SK-N-MC (cell line): ENCODE measurements around the gene TAPBP.
"Not testable (repeated sequence)": the region's sequence is repeated elsewhere in the genome, so short reads cannot be mapped to it uniquely, and the experiment has no call there.

ENCODE experiments used
- DNase-seq: peaks from one replicate; pipeline ENCODE4 v3.0.0-alpha.2; 2011; ENCODE audit warnings: low read depth, low spot score
- H3K27ac ChIP-seq: fragments of 200-600 bp; sonication (generic); 2 replicates; pipeline ENCODE4 v1.5.1; 2016; ENCODE audit warnings: mixed run types
- H3K36me3 ChIP-seq: fragments of 200-600 bp; sonication (generic); 2 replicates; pipeline ENCODE4 v1.6.1; 2017; ENCODE audit warnings: antibody characterized with exemption, low read length, mixed read lengths; ENCODE audit not compliant: insufficient read depth
- H3K4me3 ChIP-seq: fragments of 200-600 bp; sonication (generic); 2 replicates; pipeline ENCODE4 v1.5.1; 2016
- H3K9ac ChIP-seq: fragments of 200-600 bp; sonication (generic); 2 replicates; pipeline ENCODE4 v1.8.0; 2017; ENCODE audit warnings: mixed run types, mixed read lengths; ENCODE audit not compliant: insufficient read length
- H3K9me3 ChIP-seq: fragments of 200-600 bp; sonication (generic); 2 replicates; pipeline ENCODE4 v1.6.1; 2017; ENCODE audit warnings: low read depth, mild to moderate bottlenecking, antibody characterized with exemption, low read length, moderate library complexity, mixed read lengths
- EZH2 ChIP-seq: fragments of 200-600 bp; sonication (generic); IDR thresholded peaks from one replicate; pipeline ENCODE4 v1.6.1; 2017; ENCODE audit warnings: antibody characterized with exemption
- FOXP2 ChIP-seq: optimal IDR thresholded peaks from 2 replicates; pipeline ENCODE3; 2011; ENCODE audit warnings: mild to moderate bottlenecking, moderate library complexity; ENCODE audit not compliant: insufficient read depth; ENCODE audit errors: extremely low read length, control extremely low read depth
- POLR2AphosphoS5 ChIP-seq: IDR thresholded peaks from 2 replicates; pipeline ENCODE4 v1.6.1; 2012; ENCODE audit warnings: mild to moderate bottlenecking, low read depth, low read length, borderline replicate concordance

Gene TAPBP

DNA sequence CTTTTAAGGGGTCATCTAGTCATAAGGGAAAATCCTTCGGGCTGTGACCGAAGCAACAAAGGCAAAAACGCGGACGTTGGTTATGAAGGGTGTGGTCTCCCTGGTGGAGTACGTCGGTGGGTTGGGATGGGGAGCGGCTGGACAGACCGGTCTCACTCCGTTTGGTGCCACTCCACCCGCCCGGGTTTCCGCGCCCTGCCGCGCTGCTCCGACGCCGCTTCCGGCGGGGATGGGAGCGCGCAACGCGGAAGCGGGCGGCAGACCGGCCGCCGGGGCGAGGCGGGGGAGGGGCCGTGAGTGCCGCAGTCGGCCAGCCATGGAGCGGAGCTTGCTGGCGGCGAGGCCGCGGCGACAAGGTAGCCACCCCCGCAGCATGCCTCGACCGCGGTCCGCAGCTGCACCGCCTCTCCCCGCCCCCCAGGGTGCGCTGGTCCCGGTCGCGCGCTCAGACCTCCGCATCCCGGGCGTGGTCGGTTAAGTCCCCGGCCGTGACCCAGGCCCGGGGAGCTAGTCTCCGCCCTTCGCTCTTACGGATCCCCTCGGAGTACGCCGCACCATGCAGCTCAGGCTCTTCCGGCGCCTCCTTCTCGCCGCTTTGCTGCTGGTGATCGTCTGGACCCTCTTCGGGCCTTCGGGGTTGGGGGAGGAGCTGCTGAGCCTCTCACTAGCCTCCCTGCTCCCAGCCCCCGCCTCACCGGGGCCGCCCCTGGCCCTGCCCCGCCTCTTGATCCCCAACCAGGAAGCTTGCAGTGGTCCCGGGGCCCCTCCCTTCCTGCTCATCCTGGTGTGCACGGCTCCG is 36.8 kb downstream of the TAPBP start, which contains the start of gene B3GALT4:
B3GALT4 (plus strand) TSS at position 260 of the 799 bp plus-strand sequence; CDS start at position 557, 297 bp downstream.
- Histone ChIP-seq H3K4me3 (peak within 1 kb of the TSS; percentile 99), H3K36me3 (peaks cover 54% of the 10 kb centered on the region), H3K9me3 (no peaks in the 10 kb centered on the region), H3K27ac (peak within 1 kb of the TSS; percentile 84), H3K9ac (peak within 1 kb of the TSS; percentile 63)
- no peak for DNase-seq
- TF ChIP-seq EZH2 (no peak), FOXP2 (no peak), POLR2AphosphoS5 (peak; percentile 72)

DNA sequence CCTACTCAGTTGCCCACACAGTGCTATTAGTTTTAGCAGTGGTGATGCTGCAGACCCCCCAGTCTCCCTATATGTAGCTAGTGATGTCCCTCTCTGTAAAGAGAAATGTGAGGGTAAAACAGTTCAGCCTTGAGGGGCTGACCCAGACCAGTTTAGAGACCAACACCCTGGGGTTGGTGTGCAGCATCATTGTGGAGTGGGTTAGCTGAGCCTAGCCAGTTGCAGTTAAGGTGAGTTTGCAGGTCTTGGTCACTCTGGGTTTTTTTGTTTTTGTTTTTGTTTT is 37.4 kb downstream of the TAPBP start:
- TF ChIP-seq EZH2 = no peak
- TF ChIP-seq FOXP2 = no peak
- no peak for TF ChIP-seq POLR2AphosphoS5
- Histone ChIP-seq H3K9ac (peak overlapping the region; percentile 63), H3K4me3 (peak overlapping the region; percentile 99), H3K9me3 (no peaks in the 10 kb centered on the region), H3K36me3 (peaks cover 54% of the 10 kb centered on the region), H3K27ac (peak overlapping the region; percentile 84; the same call in 1 of the 2 replicates)
- DNase-seq = no peak

DNA sequence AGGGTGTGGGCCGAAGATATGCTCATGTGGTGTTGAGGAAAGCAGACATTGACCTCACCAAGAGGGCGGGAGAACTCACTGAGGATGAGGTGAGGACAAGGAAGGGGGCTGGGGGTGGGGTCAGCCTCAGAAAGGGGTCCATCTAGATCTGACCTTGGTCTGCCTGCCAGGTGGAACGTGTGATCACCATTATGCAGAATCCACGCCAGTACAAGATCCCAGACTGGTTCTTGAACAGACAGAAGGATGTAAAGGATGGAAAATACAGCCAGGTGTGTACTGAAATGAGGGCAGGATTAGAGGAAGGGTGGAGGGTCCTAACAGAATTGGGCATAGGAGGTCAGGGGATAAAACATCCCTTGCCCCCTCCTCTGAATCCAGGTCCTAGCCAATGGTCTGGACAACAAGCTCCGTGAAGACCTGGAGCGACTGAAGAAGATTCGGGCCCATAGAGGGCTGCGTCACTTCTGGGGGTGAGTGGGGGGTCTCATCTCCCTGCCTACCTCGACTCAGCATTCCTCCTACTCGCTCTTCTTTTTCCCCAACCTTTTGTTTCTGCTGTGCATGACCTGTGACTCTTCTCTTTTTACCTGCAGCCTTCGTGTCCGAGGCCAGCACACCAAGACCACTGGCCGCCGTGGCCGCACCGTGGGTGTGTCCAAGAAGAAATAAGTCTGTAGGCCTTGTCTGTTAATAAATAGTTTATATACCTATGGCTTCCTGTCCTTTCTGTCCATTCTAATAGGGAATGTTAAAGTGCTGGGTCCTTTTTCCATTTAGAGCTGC is 37.9 kb downstream of the TAPBP start:
- peak overlapping the region; percentile 84; the same call in 1 of the 2 replicates for H3K27ac ChIP-seq
- H3K36me3 ChIP-seq = peaks cover 54% of the 10 kb centered on the region
- DNase-seq, H3K9me3 ChIP-seq: not testable (repeated sequence)
- peak overlapping the region; percentile 63 for H3K9ac ChIP-seq
- H3K4me3 ChIP-seq = peak overlapping the region; percentile 99

DNA sequence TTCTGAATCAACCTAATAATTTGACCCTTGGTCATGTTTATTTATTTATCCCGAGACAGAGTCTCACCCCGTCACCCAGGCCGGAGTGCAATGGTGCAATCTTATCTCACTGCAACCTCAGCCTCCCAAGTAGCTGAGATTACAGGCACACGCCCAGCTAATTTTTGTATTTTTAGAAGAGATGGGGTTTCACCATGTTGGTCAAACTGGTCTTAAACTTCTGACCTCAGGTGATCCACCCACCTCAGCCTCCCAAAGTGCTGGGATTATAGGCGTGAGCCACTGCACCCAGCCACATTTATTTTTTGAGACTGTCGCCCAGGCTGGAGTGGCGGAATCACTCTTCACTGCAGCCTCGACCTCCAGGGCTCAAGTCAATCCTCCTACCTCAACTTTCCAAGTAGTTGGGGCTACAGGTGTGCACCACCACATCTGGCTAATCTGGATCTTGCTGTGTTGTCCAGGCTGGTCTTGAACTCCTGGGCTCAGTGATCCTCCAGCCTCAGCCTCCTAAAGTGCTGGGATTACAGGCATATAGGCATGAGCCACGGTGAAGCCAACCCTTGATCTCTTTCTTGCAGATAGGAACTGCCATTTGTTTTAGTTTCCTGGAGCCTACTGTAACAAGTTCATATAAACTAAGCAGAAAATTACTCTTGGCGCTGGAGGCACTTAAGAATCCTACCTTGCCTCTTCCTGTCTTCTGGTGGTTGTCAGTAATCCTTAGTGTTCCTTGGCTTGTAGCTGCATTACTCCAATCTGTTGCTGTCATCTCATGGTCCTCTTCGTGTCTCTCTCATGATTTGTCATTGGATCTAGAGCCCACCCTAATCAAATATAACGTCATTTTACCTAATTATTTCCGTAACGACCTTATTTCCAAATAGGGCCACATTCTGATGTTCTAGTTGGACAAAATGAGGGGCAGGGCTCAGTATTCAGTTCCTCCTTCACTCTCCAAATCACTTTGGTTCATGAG is 39.7 kb downstream of the TAPBP start:
- no peak for TF ChIP-seq FOXP2
- TF ChIP-seq POLR2AphosphoS5 = peak; percentile 39
- peak overlapping the region; percentile 91 for H3K27ac ChIP-seq
- peak overlapping the region; percentile 99 for H3K9ac ChIP-seq
- H3K4me3 ChIP-seq = peak overlapping the region; percentile 99
- DNase-seq = no peak
- peaks cover 51% of the 10 kb centered on the region for H3K36me3 ChIP-seq
- H3K9me3 ChIP-seq = no peaks in the 10 kb centered on the region

DNA sequence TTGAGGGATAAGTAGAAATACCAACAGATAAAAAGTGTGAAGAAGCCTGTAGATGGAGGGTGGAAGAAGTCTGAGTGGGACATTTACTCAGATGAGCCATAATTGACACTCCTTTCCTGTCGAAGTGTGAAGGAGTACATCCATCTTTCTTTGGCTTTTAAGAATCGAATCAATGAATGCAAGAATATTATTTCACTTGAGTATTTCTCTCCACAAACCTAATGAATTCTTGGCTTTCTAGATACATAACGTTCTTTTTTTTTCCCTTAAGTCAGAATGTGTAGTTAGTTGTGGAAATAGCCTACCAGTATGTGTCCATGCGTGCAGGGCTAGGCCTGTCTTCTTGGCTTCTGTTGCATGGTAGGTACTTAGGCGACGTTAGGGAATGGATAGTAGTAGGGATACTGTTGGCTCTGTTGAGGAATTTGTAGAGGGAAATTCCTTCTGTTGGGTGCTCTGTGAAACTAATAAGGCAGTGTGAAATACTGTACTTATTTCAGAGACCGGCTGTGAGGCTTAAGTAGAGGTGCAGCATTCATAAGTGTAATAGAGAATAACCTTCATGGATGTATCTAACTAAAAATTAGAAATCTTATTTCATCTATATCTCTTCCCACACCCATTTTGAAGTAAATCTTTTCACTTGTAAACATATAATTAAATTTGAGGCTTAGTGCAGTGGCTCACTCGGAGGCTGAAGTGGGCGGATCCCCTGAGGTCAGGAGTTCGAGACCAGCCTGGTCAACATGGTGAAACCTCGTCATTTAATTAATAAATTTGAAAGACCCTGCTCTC is 40.6 kb downstream of the TAPBP start:
- Histone ChIP-seq H3K9me3 (no peaks in the 10 kb centered on the region), H3K4me3 (peak overlapping the region; percentile 99), H3K9ac (peak overlapping the region; percentile 99), H3K27ac (peak overlapping the region; percentile 91), H3K36me3 (peaks cover 60% of the 10 kb centered on the region)
- TF ChIP-seq POLR2AphosphoS5 = peak; percentile 53
- TF ChIP-seq FOXP2 = no peak
- TF ChIP-seq EZH2 = no peak
- DNase-seq = no peak

DNA sequence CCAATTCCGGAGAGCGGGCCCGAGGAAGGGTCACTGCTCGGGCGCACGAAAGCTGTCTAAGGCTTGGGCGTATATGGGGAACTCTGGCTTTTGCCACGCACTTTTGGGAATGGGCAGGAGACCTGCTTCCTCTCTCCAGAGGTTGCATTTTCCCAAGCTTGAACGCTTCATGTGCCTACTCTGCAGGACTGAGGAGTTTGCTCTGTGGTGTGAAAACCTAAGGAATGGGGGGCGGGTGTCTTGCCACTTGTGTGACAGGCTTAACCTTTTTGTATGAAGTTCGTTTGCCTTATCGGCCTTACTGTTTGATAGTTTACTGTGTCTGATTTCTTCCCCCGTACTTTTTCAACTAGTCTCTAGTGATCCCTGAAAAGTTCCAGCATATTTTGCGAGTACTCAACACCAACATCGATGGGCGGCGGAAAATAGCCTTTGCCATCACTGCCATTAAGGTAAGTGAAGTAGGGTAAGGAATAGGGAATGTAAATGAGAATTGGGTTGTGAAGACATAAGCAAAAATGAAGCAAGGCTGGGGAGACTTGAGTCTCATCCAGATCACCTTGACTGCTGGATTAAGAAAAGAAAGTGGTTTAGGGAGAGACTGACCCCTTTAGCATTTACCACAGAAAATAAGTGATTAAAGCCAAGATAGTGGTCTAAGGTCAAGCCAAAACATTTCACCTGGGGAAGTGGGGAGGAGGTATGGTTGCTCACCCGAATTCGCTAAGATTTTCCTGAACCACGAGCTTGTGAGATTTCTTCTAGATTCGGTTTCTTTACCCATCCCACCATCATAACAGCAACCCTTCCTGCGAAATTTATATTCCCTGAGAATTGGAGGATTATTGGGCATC is 41.4 kb downstream of the TAPBP start:
- H3K36me3 ChIP-seq = peaks cover 68% of the 10 kb centered on the region
- no peaks in the 10 kb centered on the region for H3K9me3 ChIP-seq
- peak overlapping the region; percentile 91 for H3K27ac ChIP-seq
- DNase-seq = no peak
- H3K4me3 ChIP-seq = peak overlapping the region; percentile 99
- TF ChIP-seq EZH2 (no peak), FOXP2 (peak; percentile 1)
- peak overlapping the region; percentile 99 for H3K9ac ChIP-seq
